GM19023 (cell line): ENCODE measurements around the gene TRNT1.
A peak's percentile ranks its signal among the peaks of the same experiment; 100 is the strongest.

Experiments used
- ATAC-seq: cut with Tn5 transposase; IDR thresholded peaks from one replicate; pipeline ENCODE4 v1.9.1; 2021; ENCODE audit warnings: mild to moderate bottlenecking, moderate library complexity; ENCODE audit not compliant: unreplicated experiment

The TRNT1 gene

DNA sequence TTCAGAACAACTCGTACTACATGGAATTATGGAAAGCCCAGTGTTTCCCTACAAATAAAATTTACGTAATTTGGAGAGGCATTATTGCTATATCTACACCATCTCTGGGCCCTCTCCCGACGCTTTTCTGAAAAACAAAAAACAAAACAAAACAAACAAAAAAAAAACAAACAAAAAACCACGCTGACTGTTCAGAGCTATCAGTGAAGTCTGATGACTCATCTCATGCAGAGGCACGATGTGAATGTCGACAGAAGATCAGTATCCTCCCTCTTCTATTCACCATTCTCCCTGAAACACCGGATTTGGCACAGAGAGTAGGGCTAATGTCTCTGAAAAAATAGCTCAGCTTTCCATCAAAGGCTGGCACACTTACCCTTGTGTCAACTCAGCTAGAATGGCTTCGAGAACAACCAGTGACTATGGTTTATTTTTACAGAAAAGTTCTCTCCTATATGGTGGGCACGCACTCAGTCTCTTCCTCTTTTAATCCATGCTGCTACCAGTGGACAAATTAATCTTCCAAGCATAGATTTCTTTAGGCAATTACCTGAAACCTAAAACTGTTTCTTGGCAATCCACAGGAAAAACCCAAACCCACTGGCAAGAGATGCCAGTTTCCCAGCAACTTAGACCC is 51.2 kb downstream of the TRNT1 start:
- ATAC-seq = no peak

DNA sequence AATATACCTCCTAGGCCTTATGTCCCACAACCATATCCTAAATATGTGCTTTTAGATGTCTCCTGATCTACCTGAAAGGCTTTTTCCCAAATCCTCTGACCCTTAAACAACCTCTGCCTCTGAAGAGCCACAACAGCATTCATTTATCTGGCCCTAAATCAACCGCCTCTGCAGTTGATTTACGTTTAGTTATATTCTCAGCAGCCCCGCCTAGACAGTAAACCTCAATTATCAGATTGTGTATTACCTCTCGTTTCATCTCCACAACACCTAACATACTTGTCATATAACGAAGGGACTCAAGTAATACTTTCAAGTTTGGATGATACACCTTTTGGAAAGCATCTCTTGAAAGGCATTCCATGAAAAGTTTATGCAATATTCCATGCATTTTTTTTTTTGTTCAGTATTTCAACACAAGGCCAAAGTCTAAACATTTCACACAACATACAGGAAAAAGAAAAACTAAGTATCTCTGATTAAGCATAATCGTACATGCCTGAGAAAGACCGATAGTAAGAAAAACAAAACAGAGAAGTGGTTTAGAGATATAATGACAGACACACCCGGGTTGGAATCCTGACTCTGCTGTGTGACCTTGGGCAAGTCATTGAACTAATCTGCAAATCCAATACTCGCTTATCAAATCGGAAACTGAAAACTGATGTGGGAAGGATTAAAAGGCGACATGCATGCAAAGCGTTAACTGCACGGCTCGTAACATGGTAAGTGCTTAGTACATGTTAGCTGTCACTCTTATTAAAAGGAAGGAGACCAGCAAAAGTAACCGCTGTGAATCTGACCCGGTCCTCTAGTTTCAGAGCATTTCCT is 52.0 kb downstream of the TRNT1 start:
- ATAC-seq = peak; percentile 2

DNA sequence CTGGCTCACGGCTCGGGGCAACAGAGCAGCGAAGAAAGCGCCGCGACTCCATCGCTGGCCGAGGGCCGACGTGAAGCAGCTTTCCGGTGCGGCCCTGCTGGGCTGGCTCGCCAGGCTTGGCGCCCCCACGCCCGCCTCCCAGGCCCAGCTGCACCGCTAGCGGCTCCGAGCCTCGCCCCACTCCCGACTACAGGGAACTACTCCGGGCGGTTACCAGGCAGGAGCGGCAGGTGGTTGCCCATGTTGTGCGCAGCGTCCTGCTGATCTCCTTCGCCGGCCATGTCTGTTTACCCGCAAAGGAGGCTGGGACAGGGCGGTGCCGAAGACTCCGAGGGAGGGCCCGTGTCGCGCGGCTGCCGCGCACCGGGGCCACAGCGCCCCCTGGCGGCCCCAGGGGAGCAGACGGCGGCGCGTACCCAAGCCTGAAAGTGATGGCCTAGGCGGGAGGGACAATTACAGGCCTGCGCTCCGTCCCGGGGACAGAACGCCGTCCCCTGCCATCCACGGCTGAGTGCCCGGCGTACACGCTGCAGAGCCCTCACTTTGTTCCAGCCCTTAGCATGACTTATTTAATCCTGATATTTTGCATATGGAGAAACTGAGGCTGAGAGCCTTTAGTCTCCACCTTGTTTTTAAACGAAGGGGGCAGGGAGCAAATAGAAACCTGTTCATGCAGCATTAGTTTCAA is 52.8 kb downstream of the TRNT1 start, which contains the start of gene CRBN:
Gene CRBN (minus strand): TSS at position 285 of the 688 bp plus-strand sequence. CDS start 4 bp downstream, at position 281.
- peak; percentile 99 for ATAC-seq

DNA sequence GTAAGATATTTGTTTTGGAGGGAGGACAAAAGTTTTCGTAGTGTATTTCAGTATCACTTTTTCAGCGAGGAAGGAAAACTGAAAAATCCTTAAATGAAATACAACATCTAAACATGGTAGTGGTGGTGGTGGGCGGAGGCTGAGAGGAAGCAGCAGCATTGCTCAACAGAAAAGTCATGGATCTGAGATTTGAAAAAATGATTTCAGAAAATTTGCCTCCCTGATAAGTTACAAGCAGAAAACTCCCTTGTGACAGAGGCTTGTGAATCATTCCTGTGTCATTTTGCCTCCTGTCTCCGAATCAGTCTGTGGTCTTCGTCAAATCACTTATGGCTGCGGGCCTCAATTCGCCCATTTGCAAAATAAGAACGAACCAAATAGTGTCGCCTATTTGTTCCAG is 53.7 kb downstream of the TRNT1 start:
- no peak for ATAC-seq

DNA sequence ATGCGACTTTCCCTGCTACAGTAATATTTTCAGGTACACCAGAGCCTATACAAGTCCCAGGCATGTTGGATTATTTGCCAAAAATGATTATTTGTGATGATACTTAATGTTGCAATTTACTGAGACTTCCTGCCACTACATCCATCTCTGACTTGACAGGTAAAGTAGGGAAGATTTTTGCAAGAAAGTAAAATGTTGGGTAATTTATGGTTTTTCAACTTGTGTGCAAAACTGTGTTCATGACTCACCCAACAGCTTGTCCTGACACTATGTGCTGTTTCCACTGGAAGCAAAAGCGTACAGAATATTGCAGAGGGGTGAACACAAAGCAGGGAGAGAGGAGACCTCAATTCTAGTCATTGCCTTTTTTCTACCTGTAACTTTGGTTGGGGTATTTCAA is 58.1 kb downstream of the TRNT1 start:
- no peak for ATAC-seq

DNA sequence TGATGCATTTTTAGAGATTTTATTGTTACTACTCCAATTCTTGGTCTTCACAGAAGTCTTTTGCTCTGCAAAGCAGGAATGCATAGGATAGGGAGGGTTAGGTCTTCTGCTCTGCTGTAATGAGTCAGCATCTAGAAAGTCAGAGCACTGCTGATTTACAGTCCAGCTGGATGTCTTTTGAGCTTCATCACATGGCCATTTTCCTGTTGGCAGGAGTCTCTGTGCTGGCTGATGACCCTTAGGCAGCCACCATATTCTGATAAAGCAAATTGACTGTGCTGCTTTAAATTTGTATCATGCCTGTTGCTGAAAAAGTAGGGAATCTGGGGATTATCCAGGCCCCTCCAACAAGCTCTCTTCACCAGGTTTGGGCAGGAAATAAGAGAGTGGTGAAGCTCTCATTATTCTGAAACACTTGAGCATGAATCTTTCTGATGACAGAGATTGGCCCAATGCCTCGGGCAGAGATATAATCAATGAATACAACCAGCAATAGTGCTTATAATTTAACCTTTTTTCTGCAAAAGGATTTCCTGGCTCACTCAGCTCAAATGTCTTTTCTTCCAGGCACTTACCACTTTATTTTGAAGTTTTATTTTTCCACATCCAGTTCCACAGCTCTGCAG is 62.5 kb downstream of the TRNT1 start:
- ATAC-seq = no peak

DNA sequence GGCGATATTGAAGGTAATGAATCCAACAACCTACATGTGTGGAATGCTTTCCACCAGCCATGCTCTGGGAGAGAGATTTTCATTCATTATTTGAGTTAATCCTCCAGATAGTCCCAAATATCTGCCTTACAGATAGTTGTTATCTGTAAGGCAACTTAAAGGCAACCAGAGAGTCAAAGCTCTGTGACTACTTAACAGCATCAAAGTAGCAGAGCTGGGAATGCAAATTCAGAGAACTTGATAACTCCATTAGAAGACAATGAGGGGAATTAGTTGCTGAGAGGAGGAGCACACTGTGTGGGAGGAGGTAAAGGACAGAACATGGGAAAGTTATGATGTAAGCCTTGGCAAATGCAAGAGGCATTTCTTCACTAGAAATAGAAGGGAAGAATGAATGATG is 63.2 kb downstream of the TRNT1 start:
- ATAC-seq = no peak

DNA sequence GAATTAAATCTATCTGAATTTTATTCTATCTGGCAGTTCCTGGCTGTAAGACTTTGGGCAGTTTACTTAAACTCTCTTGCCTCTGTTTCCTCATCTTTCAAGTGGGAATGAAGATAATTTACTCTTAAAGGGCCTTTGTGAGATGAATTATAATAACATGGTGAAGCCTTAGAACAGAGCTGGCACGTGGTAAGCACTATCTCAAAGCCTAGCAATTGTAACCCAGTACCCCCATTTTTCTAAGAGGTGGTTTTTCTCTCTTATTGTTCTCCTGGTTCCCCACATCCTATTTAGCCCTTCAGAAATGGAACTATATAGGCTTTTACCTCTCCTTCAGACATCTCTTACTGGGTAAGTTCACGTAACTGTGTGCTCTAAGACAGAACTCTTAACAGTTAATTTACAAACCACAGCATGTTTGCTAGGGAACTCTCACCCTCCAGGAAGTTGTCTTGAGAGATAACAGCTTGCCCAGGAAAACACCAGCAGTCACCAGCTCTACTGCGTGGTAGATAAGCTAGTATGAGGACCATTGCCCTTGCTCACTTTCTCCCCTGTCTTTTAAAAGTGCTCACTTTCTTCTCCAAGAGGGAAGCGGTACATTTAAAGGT is 65.0 kb downstream of the TRNT1 start:
- no peak for ATAC-seq

DNA sequence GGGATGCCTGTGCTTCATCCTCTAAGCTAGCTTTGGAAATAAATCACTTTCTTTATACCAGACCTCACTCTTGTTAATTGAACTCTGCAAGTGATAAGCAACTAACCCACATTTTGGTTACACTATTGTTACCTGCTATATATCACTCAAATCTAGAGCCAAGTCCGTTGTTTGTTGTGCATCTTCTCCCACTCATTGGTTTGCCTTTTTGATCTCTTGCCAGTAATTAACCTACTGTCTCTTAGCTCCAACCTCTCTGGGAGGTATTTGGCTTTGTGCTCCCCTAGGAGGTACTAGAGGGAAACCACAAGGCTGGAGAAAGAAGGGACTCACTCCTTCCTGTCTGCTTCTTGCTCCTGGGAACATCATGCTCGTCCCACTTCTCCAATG is 65.5 kb downstream of the TRNT1 start:
- no peak for ATAC-seq

DNA sequence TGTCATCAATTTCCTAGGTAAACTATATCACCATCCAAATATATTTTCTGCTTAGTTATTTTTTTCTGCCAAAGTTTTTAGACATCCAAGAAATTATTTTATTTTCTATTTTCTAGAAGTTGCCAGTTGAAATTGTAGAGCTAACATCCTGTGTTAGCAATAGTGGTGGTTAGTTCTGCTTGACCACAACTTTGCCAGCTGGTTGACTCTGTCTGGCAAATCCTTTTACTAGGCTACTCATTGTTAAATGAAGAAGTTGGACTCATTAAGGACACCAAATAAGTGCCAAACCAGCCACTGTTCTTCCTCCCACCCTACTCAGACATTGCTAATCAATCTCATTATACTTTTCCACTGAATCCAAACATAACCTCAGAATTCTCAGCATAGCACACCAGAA is 68.1 kb downstream of the TRNT1 start:
- ATAC-seq = no peak

DNA sequence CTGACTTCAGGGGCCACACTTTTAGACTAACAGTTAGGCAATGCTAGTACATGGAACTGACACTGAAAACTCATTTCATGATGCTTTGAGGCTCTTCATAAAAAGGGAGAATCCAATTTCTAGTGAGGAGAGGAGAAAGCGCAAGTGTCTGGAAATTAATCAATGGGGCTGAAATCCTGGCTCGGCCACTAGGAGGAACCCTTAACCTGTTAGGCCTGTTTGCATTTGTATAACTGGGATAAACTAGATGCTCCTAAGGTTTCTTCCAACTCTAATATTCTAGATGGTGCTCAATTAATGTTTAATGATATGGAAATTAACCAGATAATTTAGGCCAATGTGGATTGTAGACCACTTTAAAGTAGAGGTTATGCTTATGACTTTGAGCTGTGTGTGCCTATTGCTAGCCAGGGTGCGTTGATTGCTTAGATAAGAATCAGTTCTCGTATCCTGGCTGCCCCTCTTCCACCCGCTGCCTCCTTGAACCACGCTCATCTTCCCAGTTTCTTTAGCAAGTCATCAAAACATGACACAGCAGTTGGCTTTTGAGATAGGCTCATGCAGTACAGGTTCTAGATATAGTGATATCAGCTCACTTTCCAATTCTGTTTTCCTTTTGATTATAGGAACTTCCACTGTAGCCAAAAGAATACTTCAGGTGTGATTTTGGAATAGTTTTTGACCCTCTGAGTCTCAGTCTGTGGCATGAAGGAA is 69.6 kb downstream of the TRNT1 start:
- no peak for ATAC-seq
